Mucosa of descending colon (tissue), 3 donors: ENCODE results near the gene SH3TC1. TPM values are rescaled to one million over a fixed set of nuclear protein-coding genes. Genes with fewer than 3 reads are reported as not detected.

ENCODE experiments used
- ATAC-seq: fragments of 200-7000 bp; cut with Tn5 transposase; one replicate; pipeline ENCODE4 v1.9.1; 2020; ENCODE audit warnings: mild to moderate bottlenecking, moderate library complexity
- DNase-seq, 3 donors: peaks; one replicate each; pipeline ENCODE4 v3.0.0-alpha.2; 2020
- H3K36me3 ChIP-seq: fragments of 200-600 bp; one replicate; pipeline ENCODE4 v1.8.0; 2021; ENCODE audit warnings: low read depth, mild to moderate bottlenecking
- H3K4me1 ChIP-seq: fragments of 200-600 bp; one replicate; pipeline ENCODE4 v1.8.0; 2021; ENCODE audit warnings: low read depth, mild to moderate bottlenecking
- H3K4me3 ChIP-seq: fragments of 200-600 bp; one replicate; pipeline ENCODE4 v1.8.0; 2021; ENCODE audit warnings: mild to moderate bottlenecking
- H3K9me3 ChIP-seq: fragments of 200-600 bp; one replicate; pipeline ENCODE4 v1.8.0; 2021; ENCODE audit warnings: mild to moderate bottlenecking
- intact Hi-C, 2 donors: fragments of 100-400 bp; cut with DNase I in 1 of 2; cut with micrococcal nuclease in 1 of 2; formaldehyde crosslinking; loops; one replicate each; pipeline versions ENCODE4 v1.11.0 to v1.11.1; 2022; cut with DNase I, micrococcal nuclease
- total RNA-seq, 3 donors: library from RNA; stranded (reverse); fragmentation: NEBNext Ultra II Directional in 2 of 3; extraction: Animal tissue kit (Norgen Biotek cat#: 25700) in 2 of 3; gene quantifications; one replicate each; pipeline versions ENCODE4 v1.2.1 to v1.2.4, GENCODE V29; 2021 to 2023
- TF ChIP-seq, protein P1 (sequence below): fragments of 200-600 bp; IDR thresholded peaks from one replicate; pipeline ENCODE4 v1.8.0; 2022; ENCODE audit warnings: antibody characterized with exemption, mild to moderate bottlenecking
- donor health status: DM: no; HTN: no; CAD: no; lungs with moderate emphysema.
- donor health status: DM: no; HTN: no; CAD: no.
- donor health status: DM: no; HTN: yes; CAD: no.

SH3TC1 gene
- total RNA-seq, 3 donors from 2014 or later = 10.3 to 13.6 (median 11.7) TPM

DNA sequence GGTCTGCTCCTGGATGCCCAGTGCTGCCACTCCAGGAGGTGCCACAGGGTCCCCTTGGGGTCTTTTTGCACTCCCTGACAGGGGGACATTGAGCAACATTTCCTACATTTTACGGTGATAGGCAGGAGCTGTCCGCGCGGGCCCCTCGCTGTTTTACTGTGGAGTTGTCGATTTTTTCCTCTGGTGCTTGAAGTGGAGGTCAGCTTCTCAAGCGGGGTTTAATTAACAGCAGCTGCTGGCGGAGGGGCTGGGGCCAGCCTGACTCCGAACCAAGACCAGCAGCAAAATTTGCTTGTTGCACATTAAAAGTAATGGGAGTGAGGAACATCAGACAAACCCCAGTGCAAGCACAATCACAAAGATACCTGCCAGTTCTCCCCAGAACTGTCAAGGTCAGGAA lies 13.2 kb upstream of the SH3TC1 start:
- H3K4me3 ChIP-seq = no peak overlapping the region
- no peaks in the 10 kb centered on the region for H3K36me3 ChIP-seq
- intact Hi-C loops = no loop called here
- H3K9me3 ChIP-seq = no peaks in the 10 kb centered on the region
- TF ChIP-seq, protein P1, sequence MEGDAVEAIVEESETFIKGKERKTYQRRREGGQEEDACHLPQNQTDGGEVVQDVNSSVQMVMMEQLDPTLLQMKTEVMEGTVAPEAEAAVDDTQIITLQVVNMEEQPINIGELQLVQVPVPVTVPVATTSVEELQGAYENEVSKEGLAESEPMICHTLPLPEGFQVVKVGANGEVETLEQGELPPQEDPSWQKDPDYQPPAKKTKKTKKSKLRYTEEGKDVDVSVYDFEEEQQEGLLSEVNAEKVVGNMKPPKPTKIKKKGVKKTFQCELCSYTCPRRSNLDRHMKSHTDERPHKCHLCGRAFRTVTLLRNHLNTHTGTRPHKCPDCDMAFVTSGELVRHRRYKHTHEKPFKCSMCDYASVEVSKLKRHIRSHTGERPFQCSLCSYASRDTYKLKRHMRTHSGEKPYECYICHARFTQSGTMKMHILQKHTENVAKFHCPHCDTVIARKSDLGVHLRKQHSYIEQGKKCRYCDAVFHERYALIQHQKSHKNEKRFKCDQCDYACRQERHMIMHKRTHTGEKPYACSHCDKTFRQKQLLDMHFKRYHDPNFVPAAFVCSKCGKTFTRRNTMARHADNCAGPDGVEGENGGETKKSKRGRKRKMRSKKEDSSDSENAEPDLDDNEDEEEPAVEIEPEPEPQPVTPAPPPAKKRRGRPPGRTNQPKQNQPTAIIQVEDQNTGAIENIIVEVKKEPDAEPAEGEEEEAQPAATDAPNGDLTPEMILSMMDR = no peak
- no peak for DNase-seq
- no peak for ATAC-seq
- peaks cover 18% of the 10 kb centered on the region for H3K4me1 ChIP-seq

- TF ChIP-seq, protein P1 = no peak
- peak; percentile 15 for ATAC-seq
Measured at GRCh38 chr4:8188085-8188484, 11.0 kb upstream of the SH3TC1 start.

GRCh38 chr4:8188743-8189550 lies 10.1 kb upstream of the SH3TC1 start:
- DNase-seq (peak in 2 of 3 donors; percentile 45 to 51), ATAC-seq (peak; percentile 46)
- Histone ChIP-seq H3K4me3 (no peak overlapping the region), H3K4me1 (no peaks in the 10 kb centered on the region), H3K9me3 (no peaks in the 10 kb centered on the region), H3K36me3 (no peaks in the 10 kb centered on the region)
- TF ChIP-seq, protein P1 = no peak
- intact Hi-C loops = no loop called here

More at GRCh38 chr4:8188085-8188484, 11.0 kb upstream of the SH3TC1 start:
- peaks cover 1% of the 10 kb centered on the region for H3K4me1 ChIP-seq
- no peak for DNase-seq
- H3K36me3 ChIP-seq = no peaks in the 10 kb centered on the region
- no peak overlapping the region for H3K4me3 ChIP-seq
- intact Hi-C loops = no loop called here
- H3K9me3 ChIP-seq = no peaks in the 10 kb centered on the region

DNA sequence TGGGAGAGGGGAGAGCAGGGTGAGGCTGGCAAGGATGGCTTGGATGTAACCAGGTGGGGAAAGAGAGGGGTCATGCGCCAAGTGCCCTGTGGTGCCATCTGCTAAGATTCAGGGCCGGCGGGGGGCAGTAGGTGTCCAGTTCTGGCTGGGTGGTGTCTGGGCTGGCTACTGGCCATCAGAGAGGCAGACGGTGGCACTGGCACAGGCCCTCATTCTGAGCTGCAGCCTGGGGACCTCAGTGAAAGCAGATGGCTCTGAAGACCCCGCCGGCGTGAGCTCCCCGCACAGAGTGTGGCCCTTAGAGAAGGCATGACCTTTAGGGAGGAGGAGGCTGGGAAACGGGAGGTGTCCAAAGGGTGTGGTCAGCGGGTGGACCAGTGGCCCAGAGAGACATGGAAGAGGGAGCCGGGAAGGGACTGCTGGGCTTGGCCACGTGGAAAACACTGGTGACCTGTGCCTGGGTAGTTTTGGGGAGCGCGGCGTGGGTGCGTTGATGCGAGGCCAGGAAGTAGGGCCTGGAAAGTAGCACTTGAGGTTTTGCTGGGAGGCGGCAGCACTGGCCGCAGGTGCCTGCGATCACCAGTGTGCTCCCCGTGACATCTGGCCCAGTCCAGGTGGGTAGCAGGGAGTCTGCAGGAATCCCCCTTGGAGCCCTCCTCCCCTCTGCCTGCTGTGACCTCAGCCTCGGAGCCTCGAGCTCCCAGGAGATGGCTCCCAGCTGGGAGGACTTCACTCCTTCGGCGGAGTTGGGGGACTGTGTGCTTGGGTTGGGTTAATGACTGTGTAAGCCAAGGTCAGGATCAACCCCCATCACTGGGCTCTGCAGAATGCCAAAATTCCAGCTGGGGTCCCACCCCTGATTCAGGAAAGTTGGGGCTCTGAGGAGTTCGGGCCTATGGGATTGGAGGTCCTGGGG lies 9.3 kb upstream of the SH3TC1 start:
- no peaks in the 10 kb centered on the region for H3K9me3 ChIP-seq
- no peaks in the 10 kb centered on the region for H3K4me1 ChIP-seq
- ATAC-seq (no peak), DNase-seq (no peak)
- no peaks in the 10 kb centered on the region for H3K36me3 ChIP-seq
- intact Hi-C loops = no loop called here
- H3K4me3 ChIP-seq = no peak overlapping the region
- TF ChIP-seq, protein P1 = no peak

GRCh38 chr4:8191136-8191747 lies 7.8 kb upstream of the SH3TC1 start:
- intact Hi-C loops = no loop called here

More at GRCh38 chr4:8191136-8191747, 7.8 kb upstream of the SH3TC1 start:
- ATAC-seq = peak; percentile 19
- Histone ChIP-seq H3K36me3 (no peaks in the 10 kb centered on the region), H3K4me1 (no peaks in the 10 kb centered on the region), H3K9me3 (no peaks in the 10 kb centered on the region), H3K4me3 (no peak overlapping the region)
- peak in 1 of 3 donors; percentile 51 for DNase-seq
- TF ChIP-seq, protein P1 = no peak
